ENCODE results near the gene HAAO. TPM values are rescaled to one million over a fixed set of nuclear protein-coding genes. Genes with fewer than 3 reads are reported as not detected.
A peak's percentile ranks its signal among the peaks of the same experiment; 100 is the strongest.

HAAO gene
- total and polyA plus RNA-seq, 2 of the 8 experiments (the other 6 are each of a cell fraction or from before 2014, with no cell fraction given) = 2.5 to 7.0 TPM

DNA sequence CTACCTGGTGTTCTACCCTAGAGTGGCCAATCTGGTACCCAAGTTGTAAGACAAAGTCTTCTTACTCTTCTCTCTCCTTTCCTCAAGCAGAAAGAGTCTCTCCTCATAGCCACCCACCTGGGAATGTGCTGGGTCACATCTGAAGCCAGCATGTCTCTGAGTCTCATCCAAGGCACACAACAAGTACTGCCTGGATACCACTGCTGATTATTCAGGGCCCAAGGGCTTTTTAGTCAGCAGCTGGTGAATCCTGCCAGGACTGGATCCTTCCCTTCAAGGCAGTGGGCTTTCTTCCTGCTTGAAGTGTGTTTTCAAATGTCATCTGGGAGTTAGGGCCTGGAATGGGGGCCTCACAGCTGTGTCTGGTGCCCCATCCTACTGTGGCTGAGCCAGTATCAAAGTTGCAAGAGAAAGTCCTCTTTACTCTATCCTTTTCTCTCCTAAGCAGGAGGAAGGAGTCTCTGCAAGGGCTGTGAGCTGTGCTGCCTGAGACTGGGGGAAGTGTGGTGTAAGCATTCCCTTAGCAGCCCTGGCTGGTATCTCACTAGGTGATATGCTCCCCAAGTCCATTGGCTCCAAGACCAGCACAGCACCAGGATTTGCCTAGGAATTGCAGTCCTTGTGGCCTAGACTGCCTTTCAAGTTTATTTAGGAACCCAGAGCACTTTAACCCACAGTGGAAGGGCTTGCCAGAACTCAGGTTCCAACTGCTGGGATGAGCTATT, 55.6 kb downstream of the HAAO start:
- no peak overlapping the region for H2AFZ ChIP-seq (ENCODE audit: low read length)
- H2AK5ac ChIP-seq (ENCODE audit: low read depth, low read length) = no peak overlapping the region
- no peaks in the 10 kb centered on the region for H3K27me3 ChIP-seq (replicated peaks in 1 of 4; ENCODE audit: control insufficient read depth in 3 of 4, extremely low read depth in 1 of 4, insufficient read depth in 3 of 4, low read length in 3 of 4)
- no peak overlapping the region for H3K14ac ChIP-seq (ENCODE audit: insufficient read length)
- H2BK12ac ChIP-seq (ENCODE audit: low read depth, low read length) = no peak overlapping the region
- no peak overlapping the region for H2BK120ac ChIP-seq (replicated peaks; ENCODE audit: low read depth, low read length)
- H3K18ac ChIP-seq (ENCODE audit: extremely low read depth, low read length) = no peak overlapping the region
- no peaks in the 10 kb centered on the region for H3K23me2 ChIP-seq (ENCODE audit: low read depth, low read length)
- no peak overlapping the region for H3K4me2 ChIP-seq (ENCODE audit: insufficient read depth in 1 of 2, low read depth in 2 of 2, low read length in 2 of 2)
- peaks cover 4% of the 10 kb centered on the region; the same call in 1 of the 2 replicates for H3K79me1 ChIP-seq (ENCODE audit: low read depth, low read length)
- no peak overlapping the region for H3K4ac ChIP-seq (replicated peaks; ENCODE audit: insufficient read length, low read depth, low read length)
- peaks cover 0 to 15% (median 1%) of the 10 kb centered on the region in 4 experiments; a peak in 4 of 8 replicates for H3K36me3 ChIP-seq (ENCODE audit: control insufficient read depth in 2 of 4, insufficient read depth in 4 of 4, low read length in 3 of 4)
- H3K56ac ChIP-seq (replicated peaks; ENCODE audit: insufficient read length, low read depth, low read length) = no peak overlapping the region
- no peaks in the 10 kb centered on the region for H3K79me2 ChIP-seq (ENCODE audit: control insufficient read depth in 1 of 2, insufficient read depth in 2 of 2, low read length in 2 of 2)
- ChIA-PET CTCF (ENCODE audit: partially characterized antibody) (interaction anchor here (1.3 kb wide), 1 partner anchor 10 kb away, joined by 3 read pairs; no protein-coding TSS in a partner anchor), POLR2A (ENCODE audit: partially characterized antibody) (no interaction called here)
- no peak overlapping the region for H3K9ac ChIP-seq (replicated peaks in 1 of 4; ENCODE audit: extremely low read depth in 1 of 4, low read depth in 3 of 4, low read length in 3 of 4)
- DNase-seq (ENCODE audit: low read depth in 1 of 2, low spot score in 2 of 2) (no peak), FAIRE-seq (no peak)
- H3K23ac ChIP-seq (ENCODE audit: insufficient read length) = no peak overlapping the region
- no peak overlapping the region for H2BK15ac ChIP-seq (ENCODE audit: low read length)
- peaks cover 0 to 4% (median 2%) of the 10 kb centered on the region in 4 experiments; a peak in 1 of 7 replicates for H3K4me1 ChIP-seq (replicated peaks in 1 of 4; ENCODE audit: control insufficient read depth in 3 of 4, insufficient read depth in 4 of 4, low read length in 3 of 4)
- H3K9me3 ChIP-seq (ENCODE audit: insufficient read depth in 2 of 2, low read depth in 1 of 2, low read length in 1 of 2) = peaks cover 0 to 2% of the 10 kb centered on the region in 2 experiments; a peak in 1 of 4 replicates
- no peak overlapping the region for H2BK20ac ChIP-seq (ENCODE audit: low read length)
- H4K5ac ChIP-seq (ENCODE audit: insufficient read length, low read depth, low read length) = no peak overlapping the region
- no peak overlapping the region; the same call in 1 of the 2 replicates for H4K8ac ChIP-seq (ENCODE audit: extremely low read depth, insufficient read depth, low read length)
- no peak overlapping the region for H3K4me3 ChIP-seq (ENCODE audit: extremely low read depth in 1 of 4, insufficient read depth in 2 of 4, low read depth in 3 of 4, low read length in 4 of 4)
- 0 out of 2 replicates have a peak overlapping the region, but pooled peaks have one; percentile 39 for H3K27ac ChIP-seq (ENCODE audit: low read depth, low read length)
- no peak overlapping the region for H4K91ac ChIP-seq (replicated peaks; ENCODE audit: insufficient read length, low read length)
- no peak overlapping the region for H2BK5ac ChIP-seq (ENCODE audit: low read depth, low read length)
- no peaks in the 10 kb centered on the region for H4K20me1 ChIP-seq (replicated peaks in 1 of 2; ENCODE audit: control insufficient read depth in 1 of 2, insufficient read depth in 2 of 2, low read length in 2 of 2)
- TF ChIP-seq EGR1 (IDR thresholded peaks at IDR 0.05; ENCODE audit: borderline replicate concordance, low read depth, low read length) (no peak), MAFK (IDR thresholded peaks at IDR 0.05; ENCODE audit: low read depth, low read length) (no peak), TAF7 (optimal IDR thresholded peaks at IDR 0.05; ENCODE audit: borderline replicate concordance, low read depth, low read length) (no peak), JUN (IDR thresholded peaks at IDR 0.05; ENCODE audit: low read depth, low read length) (no peak), EZH2 (IDR thresholded peaks at IDR 0.05; ENCODE audit: low read depth, low read length, severe bottlenecking) (no peak), TAF1 (IDR thresholded peaks at IDR 0.05; ENCODE audit: low read depth, low read length) (no peak), RXRA (IDR thresholded peaks at IDR 0.05; ENCODE audit: insufficient read depth, low read depth, low read length) (no peak), CBX5 (IDR thresholded peaks at IDR 0.05; ENCODE audit: low read depth, low read length) (no peak), KDM4A (IDR thresholded peaks at IDR 0.05; ENCODE audit: low read depth, low read length, severe bottlenecking) (no peak), CBX8 (IDR thresholded peaks at IDR 0.05; ENCODE audit: borderline replicate concordance, low read depth, low read length) (no peak), ASH2L (IDR thresholded peaks at IDR 0.05; ENCODE audit: low read length) (no peak)
- TF ChIP-seq, protein P1, sequence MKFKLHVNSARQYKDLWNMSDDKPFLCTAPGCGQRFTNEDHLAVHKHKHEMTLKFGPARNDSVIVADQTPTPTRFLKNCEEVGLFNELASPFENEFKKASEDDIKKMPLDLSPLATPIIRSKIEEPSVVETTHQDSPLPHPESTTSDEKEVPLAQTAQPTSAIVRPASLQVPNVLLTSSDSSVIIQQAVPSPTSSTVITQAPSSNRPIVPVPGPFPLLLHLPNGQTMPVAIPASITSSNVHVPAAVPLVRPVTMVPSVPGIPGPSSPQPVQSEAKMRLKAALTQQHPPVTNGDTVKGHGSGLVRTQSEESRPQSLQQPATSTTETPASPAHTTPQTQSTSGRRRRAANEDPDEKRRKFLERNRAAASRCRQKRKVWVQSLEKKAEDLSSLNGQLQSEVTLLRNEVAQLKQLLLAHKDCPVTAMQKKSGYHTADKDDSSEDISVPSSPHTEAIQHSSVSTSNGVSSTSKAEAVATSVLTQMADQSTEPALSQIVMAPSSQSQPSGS (IDR thresholded peaks at IDR 0.05; ENCODE audit: low read length) = no peak

All from H1 (cell line).